Measurements from ENCODE around the gene PPM1H. TPM values are rescaled to one million over a fixed set of nuclear protein-coding genes. Genes with fewer than 3 reads are reported as not detected.

The PPM1H gene
- total RNA-seq, 3 donors from 2014 or later (not counting 1 experiment from before 2014, with no cell fraction given) = 0.18 to 2.1 (median 0.40) TPM

GRCh38 chr12:62931477-62931876 lies 3.5 kb downstream of the PPM1H start:
- TF ChIP-seq, protein P1, sequence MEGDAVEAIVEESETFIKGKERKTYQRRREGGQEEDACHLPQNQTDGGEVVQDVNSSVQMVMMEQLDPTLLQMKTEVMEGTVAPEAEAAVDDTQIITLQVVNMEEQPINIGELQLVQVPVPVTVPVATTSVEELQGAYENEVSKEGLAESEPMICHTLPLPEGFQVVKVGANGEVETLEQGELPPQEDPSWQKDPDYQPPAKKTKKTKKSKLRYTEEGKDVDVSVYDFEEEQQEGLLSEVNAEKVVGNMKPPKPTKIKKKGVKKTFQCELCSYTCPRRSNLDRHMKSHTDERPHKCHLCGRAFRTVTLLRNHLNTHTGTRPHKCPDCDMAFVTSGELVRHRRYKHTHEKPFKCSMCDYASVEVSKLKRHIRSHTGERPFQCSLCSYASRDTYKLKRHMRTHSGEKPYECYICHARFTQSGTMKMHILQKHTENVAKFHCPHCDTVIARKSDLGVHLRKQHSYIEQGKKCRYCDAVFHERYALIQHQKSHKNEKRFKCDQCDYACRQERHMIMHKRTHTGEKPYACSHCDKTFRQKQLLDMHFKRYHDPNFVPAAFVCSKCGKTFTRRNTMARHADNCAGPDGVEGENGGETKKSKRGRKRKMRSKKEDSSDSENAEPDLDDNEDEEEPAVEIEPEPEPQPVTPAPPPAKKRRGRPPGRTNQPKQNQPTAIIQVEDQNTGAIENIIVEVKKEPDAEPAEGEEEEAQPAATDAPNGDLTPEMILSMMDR (IDR thresholded peaks at IDR 0.05) = no peak
- intact Hi-C loops (cut with micrococcal nuclease) = no loop called here
- peaks cover 20% of the 10 kb centered on the region for H3K4me1 ChIP-seq (ENCODE audit: control insufficient read depth, insufficient read depth, low read length)
- peaks cover 12 to 15% of the 10 kb centered on the region in 2 donors for H3K4me1 Mint-ChIP-seq
- no CpG with 5 or more reads among the region's 3 CpGs for WGBS (ENCODE audit: insufficient coverage)
- H3K27ac ChIP-seq (ENCODE audit: low read length) = no peak overlapping the region
- no peaks in the 10 kb centered on the region for H3K36me3 Mint-ChIP-seq
- H3K9me3 ChIP-seq (ENCODE audit: control insufficient read depth, insufficient read depth, low read length) = no peaks in the 10 kb centered on the region
- peaks cover 2 to 3% of the 10 kb centered on the region in 2 donors for H3K9me3 Mint-ChIP-seq
- peaks cover 22 to 44% of the 10 kb centered on the region in 2 donors for H3K27me3 Mint-ChIP-seq (ENCODE audit: low read depth in 2 of 2)
- H3K27me3 ChIP-seq (ENCODE audit: control insufficient read depth, insufficient read depth, low read length) = peaks cover 12% of the 10 kb centered on the region
- ATAC-seq (no peak), DNase-seq (no peak)
- no peak overlapping the region for H3K27ac Mint-ChIP-seq
- H3K4me3 ChIP-seq (ENCODE audit: low read length) = no peak overlapping the region
- H3K36me3 ChIP-seq (ENCODE audit: control insufficient read depth, insufficient read depth, low read length) = no peaks in the 10 kb centered on the region
- peak overlapping the region; percentile 1 for H3K4me3 Mint-ChIP-seq

DNA sequence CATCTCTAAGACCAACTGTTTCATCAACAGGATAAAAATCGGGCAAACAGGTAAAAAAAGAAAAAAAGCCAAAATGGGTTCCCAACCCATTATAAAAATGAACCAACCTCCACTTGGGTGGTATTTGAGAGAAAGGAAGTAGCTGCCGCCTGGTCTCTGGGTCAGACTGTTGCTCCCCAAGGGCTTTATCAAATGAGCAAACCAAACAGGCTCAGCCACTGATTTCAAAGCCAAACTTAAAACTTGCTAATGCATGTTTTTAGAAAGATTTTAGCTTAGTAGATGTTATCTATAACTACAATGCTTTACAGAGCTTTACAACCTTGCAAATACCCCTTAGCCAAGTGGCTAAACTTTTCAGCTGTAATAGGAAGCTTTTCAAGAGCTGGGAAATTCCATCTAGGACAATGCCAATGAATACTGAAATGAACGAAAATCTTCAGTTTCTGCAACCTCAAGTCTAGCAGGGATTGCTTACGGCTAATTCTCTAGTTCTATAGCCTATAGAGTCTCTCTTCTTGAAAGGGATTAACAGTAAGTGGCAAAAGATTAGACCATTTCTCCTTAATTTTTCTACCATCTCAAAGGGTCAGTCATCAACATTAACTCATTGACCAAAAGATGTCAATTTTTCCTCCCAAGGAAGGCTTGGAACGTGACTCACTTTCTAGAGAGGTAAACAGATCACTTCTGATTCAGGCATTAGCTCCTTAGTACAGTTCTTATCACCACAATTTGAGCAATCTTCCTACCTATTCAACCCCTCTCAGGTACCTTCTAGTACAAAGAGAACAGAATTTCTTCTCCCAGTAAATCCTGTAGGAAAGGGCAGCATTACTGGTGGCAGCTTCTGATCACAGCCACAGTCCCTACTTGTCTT lies 4.2 kb downstream of the PPM1H start:
- no peaks in the 10 kb centered on the region for H3K36me3 Mint-ChIP-seq
- H3K4me3 Mint-ChIP-seq = peak overlapping the region; percentile 1
- peaks cover 2 to 3% of the 10 kb centered on the region in 2 donors for H3K9me3 Mint-ChIP-seq
- Histone ChIP-seq H3K27me3 (ENCODE audit: control insufficient read depth, insufficient read depth, low read length) (peaks cover 12% of the 10 kb centered on the region), H3K27ac (ENCODE audit: low read length) (no peak overlapping the region), H3K4me3 (ENCODE audit: low read length) (no peak overlapping the region), H3K4me1 (ENCODE audit: control insufficient read depth, insufficient read depth, low read length) (peaks cover 20% of the 10 kb centered on the region), H3K9me3 (ENCODE audit: control insufficient read depth, insufficient read depth, low read length) (no peaks in the 10 kb centered on the region), H3K36me3 (ENCODE audit: control insufficient read depth, insufficient read depth, low read length) (no peaks in the 10 kb centered on the region)
- ATAC-seq (no peak), DNase-seq (no peak)
- peaks cover 12 to 15% of the 10 kb centered on the region in 2 donors for H3K4me1 Mint-ChIP-seq
- intact Hi-C loops (cut with micrococcal nuclease) = no loop called here
- no peak overlapping the region for H3K27ac Mint-ChIP-seq
- TF ChIP-seq, protein P1 (IDR thresholded peaks at IDR 0.05) = no peak
- 47% methylated on average over 5 of the region's 5 CpGs for WGBS (ENCODE audit: insufficient coverage)
- H3K27me3 Mint-ChIP-seq (ENCODE audit: low read depth in 2 of 2) = peaks cover 22 to 44% of the 10 kb centered on the region in 2 donors

- no peaks in the 10 kb centered on the region for H3K36me3 ChIP-seq (ENCODE audit: control insufficient read depth, insufficient read depth, low read length)
- no peak overlapping the region for H3K27ac ChIP-seq (ENCODE audit: low read length)
- Mint-ChIP-seq H3K4me1 (peaks cover 8% of the 10 kb centered on the region in 2 donors), H3K27me3 (ENCODE audit: low read depth in 2 of 2) (peaks cover 16 to 39% of the 10 kb centered on the region in 2 donors), H3K4me3 (no peak overlapping the region), H3K36me3 (no peaks in the 10 kb centered on the region), H3K27ac (no peak overlapping the region), H3K9me3 (peaks cover 2 to 3% of the 10 kb centered on the region in 2 donors)
- WGBS (ENCODE audit: insufficient coverage) = 59% methylated on average over 2 of the region's 2 CpGs
- ATAC-seq = no peak
- no peak overlapping the region for H3K4me3 ChIP-seq (ENCODE audit: low read length)
- DNase-seq = no peak
- peaks cover 7% of the 10 kb centered on the region for H3K4me1 ChIP-seq (ENCODE audit: control insufficient read depth, insufficient read depth, low read length)
- intact Hi-C loops (cut with micrococcal nuclease) = no loop called here
- TF ChIP-seq, protein P1 (IDR thresholded peaks at IDR 0.05) = no peak
- H3K27me3 ChIP-seq (ENCODE audit: control insufficient read depth, insufficient read depth, low read length) = peaks cover 7% of the 10 kb centered on the region
- H3K9me3 ChIP-seq (ENCODE audit: control insufficient read depth, insufficient read depth, low read length) = no peaks in the 10 kb centered on the region
These were observed 6.3 kb downstream of the PPM1H start for GRCh38 chr12:62928632-62929031.
